Stomach (tissue), 4 donors: ENCODE results near the gene COLEC12.

ENCODE experiments used
- CTCF ChIP-seq, 7 experiments: fragments of 450-650 bp in 4 of 7; fragments of 200-600 bp in 3 of 7; sonication (generic) in 3 of 7; IDR thresholded peaks; one replicate each; pipeline ENCODE4 v1.5.1; 2016 to 2019; ENCODE audit warnings: antibody characterized with exemption in 7 of 7, control low read depth in 2 of 7, mild to moderate bottlenecking in 1 of 7
- EP300 ChIP-seq: sonication (generic); formaldehyde crosslinking; IDR thresholded peaks from one replicate; pipeline ENCODE4 v1.6.1; 2017; ENCODE audit warnings: antibody characterized with exemption
- POLR2A ChIP-seq, 4 donors: fragments of 450-650 bp; IDR thresholded peaks; one replicate each; pipeline ENCODE4 v1.6.1; 2016; ENCODE audit warnings: antibody characterized with exemption in 4 of 4, control low read depth in 2 of 4, mild to moderate bottlenecking in 1 of 4, moderate library complexity in 1 of 4

GRCh38 chr18:389658-390357 lies 110.7 kb downstream of the COLEC12 start:
- TF ChIP-seq CTCF (IDR thresholded peaks at IDR 0.05), result no peak
- no peak for TF ChIP-seq EP300
- TF ChIP-seq POLR2A (IDR thresholded peaks at IDR 0.05), result no peak
